CD14-positive monocyte (primary cell): ENCODE measurements around the gene PLCH1. TPM values are rescaled to one million over a fixed set of nuclear protein-coding genes. Genes with fewer than 3 reads are reported as not detected.

Source experiments
- DNase-seq, 3 donors: peaks; one replicate each; pipeline ENCODE4 v3.0.0-alpha.2; 2011 to 2022
- H2AFZ ChIP-seq: 2 replicates; pipeline ENCODE4 v1.6.0; 2012; ENCODE audit warnings: mild to moderate bottlenecking, low read depth, low read length, inconsistent platforms; ENCODE audit not compliant: insufficient read depth, poor library complexity, severe bottlenecking
- H3K27ac ChIP-seq, 2 donors: 1 replicate in 1 of 2; 2 replicates in 1 of 2; pipeline ENCODE4 v1.5.1; 2012 to 2013; ENCODE audit warnings: low read length in 2 of 2, control low read depth in 1 of 2, inconsistent platforms in 1 of 2, low read depth in 1 of 2, mild to moderate bottlenecking in 1 of 2
- H3K27me3 ChIP-seq, 2 donors: one replicate each; pipeline versions ENCODE4 v1.6.0 to v1.6.1; 2011 to 2013; ENCODE audit warnings: low read length in 2 of 2; ENCODE audit not compliant: control insufficient read depth in 2 of 2, insufficient read depth in 2 of 2
- H3K36me3 ChIP-seq, 2 donors: replicated peaks in 1 of 2; 1 replicate in 1 of 2; 2 replicates in 1 of 2; pipeline versions ENCODE4 v1.5.1 to v1.6.1; 2012 to 2013; ENCODE audit warnings: low read length in 2 of 2, control low read depth in 1 of 2, inconsistent platforms in 1 of 2, mild to moderate bottlenecking in 1 of 2; ENCODE audit not compliant: insufficient read depth in 2 of 2, control insufficient read depth in 1 of 2
- H3K4me1 ChIP-seq, 2 donors: 1 replicate in 1 of 2; 2 replicates in 1 of 2; pipeline versions ENCODE4 v1.5.1 to v1.6.1; 2012 to 2013; ENCODE audit warnings: low read length in 2 of 2, control low read depth in 1 of 2, inconsistent platforms in 1 of 2, mild to moderate bottlenecking in 1 of 2, moderate library complexity in 1 of 2; ENCODE audit not compliant: insufficient read depth in 2 of 2, control insufficient read depth in 1 of 2
- H3K4me2 ChIP-seq: replicated peaks from 2 replicates; pipeline ENCODE3; 2012; ENCODE audit warnings: low read length, moderate library complexity, mild to moderate bottlenecking; ENCODE audit not compliant: poor library complexity, severe bottlenecking; ENCODE audit errors: extremely low read depth
- H3K4me3 ChIP-seq, 3 experiments: fragments of 200-600 bp in 1 of 3; sonication (generic) in 1 of 3; replicated peaks in 1 of 3; 1 replicate in 2 of 3; 2 replicates in 1 of 3; pipeline ENCODE4 v1.5.1; 2011 to 2013; ENCODE audit warnings: low read length in 3 of 3, mild to moderate bottlenecking in 3 of 3, control low read depth in 2 of 3, low read depth in 2 of 3, inconsistent platforms in 1 of 3, moderate library complexity in 1 of 3
- H3K79me2 ChIP-seq: 2 replicates; pipeline ENCODE4 v1.6.0; 2012; ENCODE audit warnings: mild to moderate bottlenecking, control low read depth, inconsistent platforms, low read length, moderate library complexity; ENCODE audit not compliant: insufficient read depth
- H3K9ac ChIP-seq: 2 replicates; pipeline ENCODE4 v1.6.0; 2017; ENCODE audit warnings: low read length, mild to moderate bottlenecking; ENCODE audit not compliant: insufficient read depth, poor library complexity, severe bottlenecking
- H3K9me3 ChIP-seq, 2 donors: replicated peaks in 1 of 2; 1 replicate in 1 of 2; 2 replicates in 1 of 2; pipeline versions ENCODE4 v1.5.1 to v1.6.1; 2012 to 2013; ENCODE audit warnings: low read length in 2 of 2, control low read depth in 1 of 2; ENCODE audit not compliant: control insufficient read depth in 1 of 2, insufficient read depth in 1 of 2
- H4K20me1 ChIP-seq: 2 replicates; pipeline ENCODE4 v1.6.0; 2012; ENCODE audit warnings: mild to moderate bottlenecking, low read length, control low read depth, moderate library complexity; ENCODE audit not compliant: insufficient read depth
- H3K27ac Mint-ChIP-seq, 7 donors: one replicate each; pipeline ENCODE4 v1.8.0; 2020; ENCODE audit warnings: mild to moderate bottlenecking in 7 of 7, mixed read lengths in 7 of 7, moderate library complexity in 6 of 7, inconsistent platforms in 2 of 7
- H3K27me3 Mint-ChIP-seq, 3 donors: one replicate each; pipeline ENCODE4 v1.8.0; 2021 to 2022; ENCODE audit warnings: low read depth in 3 of 3, mild to moderate bottlenecking in 3 of 3, mixed read lengths in 3 of 3, moderate library complexity in 3 of 3, inconsistent platforms in 1 of 3
- H3K36me3 Mint-ChIP-seq, 2 donors: one replicate each; pipeline ENCODE4 v1.8.0; 2020; ENCODE audit warnings: mixed read lengths in 2 of 2, inconsistent platforms in 1 of 2, mild to moderate bottlenecking in 1 of 2
- H3K4me1 Mint-ChIP-seq: one replicate; pipeline ENCODE4 v1.8.0; 2020; ENCODE audit warnings: mild to moderate bottlenecking, mixed read lengths
- H3K4me3 Mint-ChIP-seq, 2 donors: one replicate each; pipeline ENCODE4 v1.8.0; 2020; ENCODE audit warnings: mild to moderate bottlenecking in 2 of 2, mixed read lengths in 2 of 2, moderate library complexity in 1 of 2
- H3K9me3 Mint-ChIP-seq, 7 donors: one replicate each; pipeline ENCODE4 v1.8.0; 2020 to 2022; ENCODE audit warnings: mixed read lengths in 7 of 7, mild to moderate bottlenecking in 6 of 7, moderate library complexity in 6 of 7, inconsistent platforms in 2 of 7
- WGBS: methylation state at CpG from one replicate; pipeline ENCODE4 v1.1.5; 2013; ENCODE audit warnings: missing lambda C conversion rate; ENCODE audit not compliant: insufficient coverage; 5-methylcytosine and 5-hydroxymethylcytosine counted together
- intact Hi-C, 2 donors: fragments of 100-400 bp; cut with micrococcal nuclease; formaldehyde crosslinking; loops; one replicate each; pipeline versions ENCODE4 v1.15.0 to v1.15.1; 2023
- polyA plus RNA-seq, 3 donors: library from polyadenylated mRNA; depleted of rRNA in 1 of 3; unstranded in 2 of 3; stranded (reverse) in 1 of 3; fragments of 300-500 nt in 2 of 3; fragments of >200 nt in 1 of 3; fragmentation: Illumina TruSeq in 2 of 3; gene quantifications; 1 replicate in 2 of 3; 2 replicates in 1 of 3; pipeline ENCODE4 v1.2.3, GENCODE V29; 2012 to 2021
- TF ChIP-seq, protein P1 (sequence below): fragments of 200-600 bp; IDR thresholded peaks from one replicate; pipeline ENCODE4 v1.8.0; 2022; ENCODE audit warnings: antibody characterized with exemption, mild to moderate bottlenecking

The PLCH1 gene
- polyA plus RNA-seq, 3 donors: not detected

DNA sequence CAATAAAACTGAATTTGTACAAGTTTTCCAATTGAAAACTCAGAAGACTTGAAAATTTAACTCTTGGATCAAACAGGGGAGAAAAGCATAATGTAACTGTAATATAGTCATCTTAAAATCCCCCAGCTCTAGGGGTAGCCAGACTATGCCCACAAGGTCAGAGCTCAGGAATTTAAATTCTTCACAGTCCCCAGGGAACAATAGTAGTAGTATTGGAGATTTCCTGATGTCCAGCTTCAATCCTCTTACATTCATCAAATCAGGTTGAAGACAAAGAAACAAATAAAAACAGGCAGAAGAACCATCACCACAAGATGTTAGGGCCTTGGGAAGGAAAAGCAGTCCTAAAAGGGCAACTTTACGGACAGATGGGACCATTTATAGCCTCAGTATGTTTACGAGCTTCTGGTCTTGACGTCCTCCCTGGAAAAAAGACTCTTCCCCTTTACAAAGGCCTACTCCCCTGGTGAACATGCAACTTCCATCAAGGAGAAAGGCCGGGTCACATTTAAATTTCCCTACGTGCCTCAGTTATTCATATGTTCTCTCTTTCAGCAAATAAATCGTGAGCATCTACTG, 96.8 kb downstream of the PLCH1 start:
- 77% methylated on average over 3 of the region's 6 CpGs for WGBS
- no peak for DNase-seq
- Histone ChIP-seq H3K4me2 (no peak overlapping the region), H4K20me1 (no peaks in the 10 kb centered on the region), H3K27ac (no peak overlapping the region), H3K4me3 (no peak overlapping the region), H3K9ac (no peak overlapping the region), H3K36me3 (no peaks in the 10 kb centered on the region), H3K9me3 (no peaks in the 10 kb centered on the region), H3K79me2 (no peaks in the 10 kb centered on the region), H2AFZ (no peak overlapping the region), H3K4me1 (no peaks in the 10 kb centered on the region), H3K27me3 (no peaks in the 10 kb centered on the region)
- peaks cover 0 to 4% (median 0%) of the 10 kb centered on the region in 7 donors for H3K9me3 Mint-ChIP-seq
- TF ChIP-seq, protein P1, sequence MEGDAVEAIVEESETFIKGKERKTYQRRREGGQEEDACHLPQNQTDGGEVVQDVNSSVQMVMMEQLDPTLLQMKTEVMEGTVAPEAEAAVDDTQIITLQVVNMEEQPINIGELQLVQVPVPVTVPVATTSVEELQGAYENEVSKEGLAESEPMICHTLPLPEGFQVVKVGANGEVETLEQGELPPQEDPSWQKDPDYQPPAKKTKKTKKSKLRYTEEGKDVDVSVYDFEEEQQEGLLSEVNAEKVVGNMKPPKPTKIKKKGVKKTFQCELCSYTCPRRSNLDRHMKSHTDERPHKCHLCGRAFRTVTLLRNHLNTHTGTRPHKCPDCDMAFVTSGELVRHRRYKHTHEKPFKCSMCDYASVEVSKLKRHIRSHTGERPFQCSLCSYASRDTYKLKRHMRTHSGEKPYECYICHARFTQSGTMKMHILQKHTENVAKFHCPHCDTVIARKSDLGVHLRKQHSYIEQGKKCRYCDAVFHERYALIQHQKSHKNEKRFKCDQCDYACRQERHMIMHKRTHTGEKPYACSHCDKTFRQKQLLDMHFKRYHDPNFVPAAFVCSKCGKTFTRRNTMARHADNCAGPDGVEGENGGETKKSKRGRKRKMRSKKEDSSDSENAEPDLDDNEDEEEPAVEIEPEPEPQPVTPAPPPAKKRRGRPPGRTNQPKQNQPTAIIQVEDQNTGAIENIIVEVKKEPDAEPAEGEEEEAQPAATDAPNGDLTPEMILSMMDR: no peak
- H3K36me3 Mint-ChIP-seq: no peaks in the 10 kb centered on the region
- intact Hi-C loops: no loop called here
- H3K4me1 Mint-ChIP-seq: no peaks in the 10 kb centered on the region
- no peak overlapping the region for H3K27ac Mint-ChIP-seq
- no peak overlapping the region for H3K4me3 Mint-ChIP-seq
- peaks cover 0 to 1% (median 0%) of the 10 kb centered on the region in 3 donors for H3K27me3 Mint-ChIP-seq

DNA sequence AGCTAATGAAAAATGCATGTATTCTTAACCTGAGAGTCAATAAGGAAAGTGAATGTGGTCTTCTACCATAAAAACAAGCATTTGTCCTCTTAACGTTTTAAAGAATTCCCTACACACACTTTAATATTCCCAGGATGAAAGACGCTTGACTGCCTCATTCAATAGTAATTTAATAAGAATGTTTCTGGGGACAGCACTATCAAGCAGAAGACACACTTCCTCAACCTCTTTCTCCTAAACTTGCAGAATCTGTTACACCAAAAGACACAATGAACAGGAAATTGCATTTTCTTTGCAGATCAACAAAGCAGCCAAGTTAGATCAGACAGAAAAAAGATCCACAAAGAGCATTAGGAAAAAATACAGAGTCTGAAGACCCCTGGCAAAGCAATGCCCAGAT, 97.7 kb downstream of the PLCH1 start:
- no peaks in the 10 kb centered on the region for H3K4me1 Mint-ChIP-seq
- intact Hi-C loops: no loop called here

More for the DNA sequence above, 97.7 kb downstream of the PLCH1 start:
- no peaks in the 10 kb centered on the region for H3K9me3 ChIP-seq
- Mint-ChIP-seq H3K36me3 (no peaks in the 10 kb centered on the region), H3K4me3 (no peak overlapping the region), H3K27ac (no peak overlapping the region), H3K27me3 (peaks cover 0 to 1% (median 0%) of the 10 kb centered on the region in 3 donors), H3K9me3 (peaks cover 0 to 4% (median 0%) of the 10 kb centered on the region in 7 donors)
- no peaks in the 10 kb centered on the region for H3K4me1 ChIP-seq
- no peak overlapping the region for H3K27ac ChIP-seq
- no peaks in the 10 kb centered on the region for H3K79me2 ChIP-seq
- no peaks in the 10 kb centered on the region for H4K20me1 ChIP-seq
- no peaks in the 10 kb centered on the region for H3K36me3 ChIP-seq
- H3K4me3 ChIP-seq: no peak overlapping the region
- H3K4me2 ChIP-seq: no peak overlapping the region
- H3K9ac ChIP-seq: no peak overlapping the region
- TF ChIP-seq, protein P1: no peak
- no peak for DNase-seq
- H2AFZ ChIP-seq: peak overlapping the region; percentile 5
- no CpG with 5 or more reads among the region's 2 CpGs for whole genome bisulfite sequencing
- H3K27me3 ChIP-seq: no peaks in the 10 kb centered on the region
